Spleen (tissue), 11 donors: Measurements from ENCODE around the gene AKIRIN2. TPM values are rescaled to one million over a fixed set of nuclear protein-coding genes. Genes with fewer than 3 reads are reported as not detected.

ENCODE experiments used
- DNase-seq: peaks from one replicate; pipeline ENCODE4 v3.0.0-alpha.2; 2020
- H3K27ac ChIP-seq, 8 donors: fragments of 200-600 bp; sonication (generic) in 7 of 8; 1 replicate in 4 of 8; 2 replicates in 4 of 8; pipeline versions ENCODE4 v1.5.0 to v1.8.0; 2016 to 2021; ENCODE audit warnings: inconsistent platforms in 4 of 8, mild to moderate bottlenecking in 4 of 8, moderate library complexity in 1 of 8
- H3K27me3 ChIP-seq, 7 donors: fragments of 200-600 bp; sonication (generic) in 6 of 7; replicated peaks in 1 of 7; 1 replicate in 4 of 7; 2 replicates in 3 of 7; pipeline versions ENCODE4 v1.5.0 to v1.8.0; 2016 to 2021; ENCODE audit warnings: inconsistent platforms in 3 of 7, mild to moderate bottlenecking in 1 of 7
- H3K36me3 ChIP-seq, 6 donors: fragments of 200-600 bp; sonication (generic) in 5 of 6; 1 replicate in 4 of 6; 2 replicates in 2 of 6; pipeline versions ENCODE4 v1.5.0 to v1.8.0; 2016 to 2021; ENCODE audit warnings: inconsistent platforms in 2 of 6
- H3K4me1 ChIP-seq, 6 donors: fragments of 200-600 bp; sonication (generic) in 5 of 6; 1 replicate in 3 of 6; 2 replicates in 3 of 6; pipeline versions ENCODE4 v1.5.0 to v1.8.0; 2016 to 2021; ENCODE audit warnings: inconsistent platforms in 3 of 6
- H3K4me3 ChIP-seq, 8 donors: fragments of 200-600 bp; sonication (generic) in 7 of 8; 1 replicate in 4 of 8; 2 replicates in 4 of 8; pipeline versions ENCODE4 v1.5.0 to v1.8.0; 2016 to 2021; ENCODE audit warnings: inconsistent platforms in 4 of 8, mild to moderate bottlenecking in 4 of 8, moderate library complexity in 2 of 8
- H3K9me3 ChIP-seq, 8 donors: fragments of 200-600 bp; sonication (generic) in 7 of 8; 1 replicate in 4 of 8; 2 replicates in 4 of 8; pipeline versions ENCODE4 v1.5.0 to v1.8.0; 2016 to 2021; ENCODE audit warnings: inconsistent platforms in 4 of 8
- CTCF ChIP-seq, 11 experiments: fragments of 200-600 bp in 7 of 11; fragments of 450-650 bp in 4 of 11; sonication (generic) in 4 of 11; IDR thresholded peaks in 8 of 11; conservative IDR thresholded peaks in 3 of 11; 1 replicate in 7 of 11; 2 replicates in 4 of 11; pipeline versions ENCODE4 v1.4.0 to v1.8.0; 2016 to 2021; ENCODE audit warnings: antibody characterized with exemption in 11 of 11, inconsistent platforms in 4 of 11, mild to moderate bottlenecking in 1 of 11
- POLR2A ChIP-seq, 3 donors: fragments of 450-650 bp; IDR thresholded peaks; one replicate each; pipeline ENCODE4 v1.5.1; 2017; ENCODE audit warnings: antibody characterized with exemption in 3 of 3, mild to moderate bottlenecking in 1 of 3
- POLR2AphosphoS5 ChIP-seq, 3 donors: sonication (generic); formaldehyde crosslinking; IDR thresholded peaks; one replicate each; pipeline ENCODE4 v1.5.1; 2017; ENCODE audit warnings: antibody characterized with exemption in 3 of 3
- WGBS, 5 donors: extraction: QIAGEN DNeasy Blood & Tissue Kit in 3 of 5; methylation state at CpG; one replicate each; pipeline versions ENCODE4 v1.1.5 to v1.1.7; 2013 to 2018; 5-methylcytosine and 5-hydroxymethylcytosine counted together
- intact Hi-C: fragments of 100-400 bp; cut with DNase I; formaldehyde crosslinking; loops from one replicate; pipeline ENCODE4 v1.15.0; 2023; ENCODE audit warnings: low total_unique reads
- polyA plus RNA-seq, 3 donors: library from polyadenylated mRNA; stranded (reverse); fragments of 200-250 nt; gene quantifications; one replicate each; pipeline ENCODE4 v1.2.1, GENCODE V29; 2013
- total RNA-seq, 7 donors: library from RNA; depleted of rRNA in 3 of 7; stranded (reverse); fragments of >200 nt in 3 of 7; fragmentation: NEBNext Ultra II Directional in 4 of 7; extraction: Animal tissue kit (Norgen Biotek cat#: 25700) in 4 of 7; gene quantifications; one replicate each; pipeline versions ENCODE4 v1.1.0 to v1.2.1, GENCODE V29; 2016 to 2021
- donor health status: healthy with polysubstance abuse.
- donor health status: DM: no; HTN: no; CAD: no; lungs with moderate emphysema.
- donor health status: DM: no; HTN: no; CAD: no.
- donor health status: Bipolar disorder and iron deficiency.
- donor health status: healthy.
- donor health status: DM: no; HTN: no; CAD: no.
- donor health status: DM: yes; HTN: yes; CAD: no.

The AKIRIN2 gene
- total and polyA plus RNA-seq, 10 donors: 35.1 to 106 (median 68.2) TPM

GRCh38 chr6:87637106-87637505 lies 64.9 kb downstream of the AKIRIN2 start:
- WGBS, 5 donors: 95 to 100% (median 96%) methylated on average over 1 of the region's 1 CpG
- H3K4me1 ChIP-seq: no peaks in the 10 kb centered on the region
- DNase-seq: no peak
- H3K27me3 ChIP-seq: no peaks in the 10 kb centered on the region
- peaks cover 0 to 77% (median 15%) of the 10 kb centered on the region in 6 donors for H3K36me3 ChIP-seq
- no peak for TF ChIP-seq POLR2AphosphoS5 (IDR thresholded peaks at IDR 0.05)
- TF ChIP-seq CTCF (IDR thresholded peaks at IDR 0.05 in 8 of 11, conservative IDR thresholded peaks at IDR 0.05 in 3 of 11): no peak
- TF ChIP-seq POLR2A (IDR thresholded peaks at IDR 0.05): no peak
- no peak overlapping the region for H3K4me3 ChIP-seq
- intact Hi-C loops: no loop called here
- H3K9me3 ChIP-seq: no peaks in the 10 kb centered on the region
- H3K27ac ChIP-seq: no peak overlapping the region

- intact Hi-C loops: no loop called here
- H3K9me3 ChIP-seq: no peaks in the 10 kb centered on the region
Observed at GRCh38 chr6:87636315-87636714, 65.7 kb downstream of the AKIRIN2 start.

GRCh38 chr6:87633851-87634250 lies 68.2 kb downstream of the AKIRIN2 start:
- WGBS, 5 donors: 71 to 97% (median 93%) methylated on average over 3 of the region's 3 CpGs
- Histone ChIP-seq H3K27me3 (no peaks in the 10 kb centered on the region), H3K4me3 (no peak overlapping the region), H3K9me3 (no peaks in the 10 kb centered on the region), H3K36me3 (peaks cover 0 to 84% (median 17%) of the 10 kb centered on the region in 6 donors), H3K27ac (no peak overlapping the region), H3K4me1 (peaks cover 0 to 9% (median 5%) of the 10 kb centered on the region in 6 donors)
- no peak for TF ChIP-seq CTCF (IDR thresholded peaks at IDR 0.05 in 8 of 11, conservative IDR thresholded peaks at IDR 0.05 in 3 of 11)
- no peak for TF ChIP-seq POLR2AphosphoS5 (IDR thresholded peaks at IDR 0.05)
- no peak for TF ChIP-seq POLR2A (IDR thresholded peaks at IDR 0.05)
- no peak for DNase-seq
- intact Hi-C loops: no loop called here

More at GRCh38 chr6:87636315-87636714, 65.7 kb downstream of the AKIRIN2 start:
- Histone ChIP-seq H3K27me3 (no peaks in the 10 kb centered on the region), H3K4me3 (no peak overlapping the region), H3K4me1 (no peaks in the 10 kb centered on the region), H3K36me3 (peaks cover 0 to 85% (median 15%) of the 10 kb centered on the region in 6 donors), H3K27ac (no peak overlapping the region)
- no peak for TF ChIP-seq CTCF (IDR thresholded peaks at IDR 0.05 in 8 of 11, conservative IDR thresholded peaks at IDR 0.05 in 3 of 11)
- TF ChIP-seq POLR2A (IDR thresholded peaks at IDR 0.05): no peak
- no peak for TF ChIP-seq POLR2AphosphoS5 (IDR thresholded peaks at IDR 0.05)
- 76 to 89% (median 85%) methylated on average over 1 of the region's 1 CpG for WGBS, 5 donors
- no peak for DNase-seq

GRCh38 chr6:87630746-87631145 lies 71.3 kb downstream of the AKIRIN2 start:
- WGBS, 5 donors: 92 to 100% (median 100%) methylated on average over 1 of the region's 1 CpG
- Histone ChIP-seq H3K9me3 (no peaks in the 10 kb centered on the region), H3K27me3 (no peaks in the 10 kb centered on the region), H3K4me3 (no peak overlapping the region), H3K27ac (no peak overlapping the region), H3K36me3 (peaks cover 0 to 66% (median 10%) of the 10 kb centered on the region in 6 donors), H3K4me1 (peaks cover 0 to 13% (median 7%) of the 10 kb centered on the region in 6 donors)
- no peak for DNase-seq
- TF ChIP-seq CTCF (IDR thresholded peaks at IDR 0.05 in 8 of 11, conservative IDR thresholded peaks at IDR 0.05 in 3 of 11): no peak
- TF ChIP-seq POLR2A (IDR thresholded peaks at IDR 0.05): no peak
- no peak for TF ChIP-seq POLR2AphosphoS5 (IDR thresholded peaks at IDR 0.05)
- intact Hi-C loops: no loop called here
